GM23338 (cell line): Measurements from ENCODE around the gene SSNA1. TPM values are rescaled to one million over a fixed set of nuclear protein-coding genes. Genes with fewer than 3 reads are reported as not detected.

ENCODE experiments used
- ATAC-seq: fragments of 200-7000 bp; cut with Tn5 transposase; 3 replicates; pipeline ENCODE4 v1.9.1; 2020
- DNase-seq: peaks from one replicate; pipeline ENCODE4 v3.0.0-alpha.2; 2015; ENCODE audit warnings: low spot score
- H2AFZ ChIP-seq: fragments of 200-600 bp; sonication (generic); 2 replicates; pipeline ENCODE4 v1.8.0; 2016; ENCODE audit warnings: antibody characterized with exemption, mild to moderate bottlenecking, moderate library complexity
- H3F3A ChIP-seq: fragments of 200-600 bp; sonication (generic); replicated peaks from 2 replicates; pipeline ENCODE4 v1.8.0; 2017; ENCODE audit warnings: antibody characterized with exemption, mixed run types, low read depth
- H3K27ac ChIP-seq: fragments of 200-600 bp; sonication (generic); 2 replicates; pipeline ENCODE4 v1.6.1; 2016; ENCODE audit warnings: low read depth
- H3K27me3 ChIP-seq: fragments of 200-600 bp; sonication (generic); 2 replicates; pipeline ENCODE4 v1.8.0; 2016; ENCODE audit warnings: mild to moderate bottlenecking, mixed run types, moderate library complexity; ENCODE audit not compliant: insufficient read depth
- H3K36me3 ChIP-seq: fragments of 200-600 bp; sonication (generic); 2 replicates; pipeline ENCODE4 v1.8.0; 2016; ENCODE audit warnings: mild to moderate bottlenecking; ENCODE audit not compliant: insufficient read depth
- H3K4me1 ChIP-seq: fragments of 200-600 bp; sonication (generic); 2 replicates; pipeline ENCODE4 v1.8.0; 2016; ENCODE audit warnings: mild to moderate bottlenecking, moderate library complexity; ENCODE audit not compliant: insufficient read depth
- H3K4me2 ChIP-seq: fragments of 200-600 bp; sonication (generic); 2 replicates; pipeline ENCODE4 v1.7.1; 2017; ENCODE audit warnings: mixed run types
- H3K4me3 ChIP-seq: fragments of 200-600 bp; sonication (generic); 2 replicates; pipeline ENCODE4 v1.6.1; 2016; ENCODE audit warnings: mixed run types
- H3K79me2 ChIP-seq: fragments of 200-600 bp; sonication (generic); replicated peaks from 2 replicates; pipeline ENCODE4 v1.8.0; 2017; ENCODE audit warnings: mild to moderate bottlenecking; ENCODE audit not compliant: insufficient read depth
- H3K9me2 ChIP-seq: fragments of 200-600 bp; sonication (generic); 2 replicates; pipeline ENCODE4 v1.8.0; 2017; ENCODE audit not compliant: insufficient read depth
- H4K20me1 ChIP-seq: fragments of 200-600 bp; sonication (generic); replicated peaks from 2 replicates; pipeline ENCODE4 v1.8.0; 2017; ENCODE audit warnings: mild to moderate bottlenecking; ENCODE audit not compliant: insufficient read depth
- H3K27ac Mint-ChIP-seq: 2 replicates; pipeline ENCODE4 v1.8.0; 2020; ENCODE audit warnings: inconsistent platforms, mild to moderate bottlenecking, moderate library complexity, mixed read lengths
- H3K27me3 Mint-ChIP-seq: 3 replicates; pipeline ENCODE4 v1.8.0; 2022; ENCODE audit warnings: low read depth, mild to moderate bottlenecking, moderate library complexity, mixed read lengths, inconsistent platforms; ENCODE audit not compliant: insufficient read depth, poor library complexity
- H3K36me3 Mint-ChIP-seq: 3 replicates; pipeline ENCODE4 v1.8.0; 2021; ENCODE audit warnings: low read depth, mild to moderate bottlenecking, inconsistent platforms, moderate library complexity, mixed read lengths
- H3K4me1 Mint-ChIP-seq: 3 replicates; pipeline ENCODE4 v1.8.0; 2020; ENCODE audit warnings: mild to moderate bottlenecking, inconsistent platforms, mixed read lengths
- H3K4me3 Mint-ChIP-seq: 3 replicates; pipeline ENCODE4 v1.8.0; 2021; ENCODE audit warnings: moderate library complexity, mild to moderate bottlenecking, inconsistent platforms, mixed read lengths
- H3K9me3 Mint-ChIP-seq: 3 replicates; pipeline ENCODE4 v1.8.0; 2020; ENCODE audit warnings: moderate library complexity, mild to moderate bottlenecking, inconsistent platforms, mixed read lengths
- CREB1 ChIP-seq: fragments of 250-450 bp; sonication (Bioruptor Pico); IDR thresholded peaks from 2 replicates; pipeline ENCODE4 v1.5.0; 2020; ENCODE audit warnings: low read depth, mild to moderate bottlenecking, moderate library complexity
- CTCF ChIP-seq, 2 experiments: fragments of 200-600 bp in 1 of 2; sonication (generic) in 1 of 2; conservative IDR thresholded peaks; 2 replicates each; pipeline versions ENCODE4 v1.5.1 to v1.6.1; 2016 to 2017; ENCODE audit warnings: antibody characterized with exemption in 2 of 2, low read depth in 2 of 2, mild to moderate bottlenecking in 2 of 2, moderate library complexity in 1 of 2
- ETS1 ChIP-seq: IDR thresholded peaks from 2 replicates; pipeline ENCODE4 v1.6.1; 2016; ENCODE audit warnings: antibody characterized with exemption
- EZH2 ChIP-seq: fragments of 200-600 bp; sonication (generic); IDR thresholded peaks from one replicate; pipeline ENCODE4 v1.8.0; 2017; ENCODE audit warnings: antibody characterized with exemption, mild to moderate bottlenecking, low read depth; ENCODE audit not compliant: unreplicated experiment
- EZH2phosphoT487 ChIP-seq: fragments of 200-600 bp; sonication (generic); IDR thresholded peaks from one replicate; pipeline ENCODE4 v1.8.1; 2018; ENCODE audit warnings: antibody characterized with exemption; ENCODE audit not compliant: unreplicated experiment
- JUNB ChIP-seq: IDR thresholded peaks from one replicate; pipeline ENCODE4 v1.6.1; 2016; ENCODE audit warnings: antibody characterized with exemption; ENCODE audit not compliant: unreplicated experiment
- NANOG ChIP-seq: IDR thresholded peaks from 2 replicates; pipeline ENCODE4 v1.6.1; 2016; ENCODE audit warnings: antibody characterized with exemption, borderline replicate concordance
- POLR2AphosphoS5 ChIP-seq: IDR thresholded peaks from 2 replicates; pipeline ENCODE4 v1.6.1; 2016; ENCODE audit warnings: antibody characterized with exemption, low read depth
- REST ChIP-seq: IDR thresholded peaks from one replicate; pipeline ENCODE4 v1.6.1; 2018; ENCODE audit warnings: antibody characterized with exemption; ENCODE audit not compliant: unreplicated experiment
- STAT1 ChIP-seq: IDR thresholded peaks from one replicate; pipeline ENCODE4 v1.6.1; 2016; ENCODE audit warnings: antibody characterized with exemption; ENCODE audit not compliant: unreplicated experiment
- ZNF114 ChIP-seq: fragments of 250-450 bp; sonication (Bioruptor Pico); IDR thresholded peaks from 2 replicates; pipeline ENCODE4 v1.5.0; 2020; ENCODE audit warnings: mild to moderate bottlenecking, moderate library complexity
- ZNF331 ChIP-seq: fragments of 250-450 bp; sonication (Bioruptor Pico); IDR thresholded peaks from 2 replicates; pipeline ENCODE4 v1.5.0; 2020; ENCODE audit warnings: low read depth, mild to moderate bottlenecking, moderate library complexity
- ZNF462 ChIP-seq: fragments of 250-450 bp; sonication (Bioruptor Pico); IDR thresholded peaks from 2 replicates; pipeline ENCODE4 v1.5.0; 2020; ENCODE audit warnings: mild to moderate bottlenecking, moderate library complexity
- polyA plus RNA-seq: library from polyadenylated mRNA; unstranded; fragments of >200 nt; fragmentation: Nextera tagmentation; extraction: Ambion mirVana; gene quantifications from 2 replicates; pipeline ENCODE4 v1.2.1, GENCODE V29; 2016
- total RNA-seq: library from RNA; depleted of rRNA; stranded (reverse); fragments of >200 nt; shearing (Covaris generic); gene quantifications from 2 replicates; pipeline ENCODE4 v1.2.3, GENCODE V29; 2014

The SSNA1 gene
- total and polyA plus RNA-seq, 2 experiments from 2014 or later: 132 to 154 TPM

- Mint-ChIP-seq H3K4me1 (peaks cover 7% of the 10 kb centered on the region; the same call in 2 of the 3 replicates), H3K4me3 (no peak overlapping the region), H3K27ac (no peak overlapping the region), H3K9me3 (no peaks in the 10 kb centered on the region), H3K36me3 (no peaks in the 10 kb centered on the region), H3K27me3 (peaks cover 5% of the 10 kb centered on the region)
- no peak for DNase-seq
- H3F3A ChIP-seq: no peaks in the 10 kb centered on the region
- H3K4me2 ChIP-seq: no peak overlapping the region
- no peaks in the 10 kb centered on the region for H3K9me2 ChIP-seq
- no peaks in the 10 kb centered on the region for H3K27me3 ChIP-seq
- no peaks in the 10 kb centered on the region for H3K79me2 ChIP-seq
- no peak overlapping the region for H3K4me3 ChIP-seq
- peaks cover 3% of the 10 kb centered on the region; the same call in 1 of the 2 replicates for H3K4me1 ChIP-seq
- no peak overlapping the region for H3K27ac ChIP-seq
- no peak overlapping the region for H2AFZ ChIP-seq
- TF ChIP-seq POLR2AphosphoS5: no peak
- TF ChIP-seq CREB1: no peak
- TF ChIP-seq REST: no peak
- no peak for TF ChIP-seq ZNF114 (CRISPR knock-in tag)
- TF ChIP-seq ZNF462 (CRISPR knock-in tag): no peak
- no peak for TF ChIP-seq EZH2
- no peak for TF ChIP-seq ZNF331 (CRISPR knock-in tag)
- TF ChIP-seq CTCF (conservative IDR thresholded peaks at IDR 0.05; ENCODE audit: low read depth in 2 of 2): no peak
- TF ChIP-seq JUNB: no peak
- TF ChIP-seq EZH2phosphoT487: no peak
- no peak for TF ChIP-seq STAT1
- TF ChIP-seq ETS1: no peak
- TF ChIP-seq NANOG: no peak
- no peaks in the 10 kb centered on the region for H4K20me1 ChIP-seq
- no peak for ATAC-seq
- no peaks in the 10 kb centered on the region for H3K36me3 ChIP-seq
Measured at GRCh38 chr9:137232101-137232500, 43.6 kb downstream of the SSNA1 start.
